PFSK-1 (cell line): Measurements from ENCODE around the gene MAGEA2. TPM values are rescaled to one million over a fixed set of nuclear protein-coding genes. Genes with fewer than 3 reads are reported as not detected.
"Not testable (repeated sequence)": the region's sequence is repeated elsewhere in the genome, so short reads cannot be mapped to it uniquely, and the experiment has no call there.

Experiments
- FOXP2 ChIP-seq: optimal IDR thresholded peaks from 2 replicates; pipeline ENCODE3; 2011; ENCODE audit warnings: borderline replicate concordance, control low read depth, inconsistent platforms; ENCODE audit not compliant: insufficient read depth; ENCODE audit errors: extremely low read length, extremely low read depth
- POLR2AphosphoS5 ChIP-seq: IDR thresholded peaks from 2 replicates; pipeline ENCODE4 v1.6.1; 2012; ENCODE audit warnings: low read depth, mild to moderate bottlenecking, control low read depth, low read length, moderate library complexity
- SIN3A ChIP-seq: IDR thresholded peaks from 2 replicates; pipeline ENCODE4 v1.6.1; 2012; ENCODE audit warnings: mild to moderate bottlenecking, low read length, moderate library complexity, borderline replicate concordance; ENCODE audit not compliant: insufficient read depth
- TAF1 ChIP-seq: IDR thresholded peaks from 2 replicates; pipeline ENCODE4 v1.6.1; 2012; ENCODE audit warnings: low read length, control low read depth, borderline replicate concordance; ENCODE audit not compliant: insufficient read depth
- polyA plus RNA-seq: library from polyadenylated mRNA; unstranded; fragments of >200 nt; gene quantifications from one replicate; pipeline ENCODE4 v1.2.1, GENCODE V29; 2012; ENCODE audit warnings: low read depth, missing spikeins; ENCODE audit not compliant: insufficient read length
- TF ChIP-seq, protein P1 (sequence below), 2 experiments: IDR thresholded peaks; 2 replicates each; pipeline versions ENCODE4 v1.6.1 to v1.8.0; 2011 to 2012; ENCODE audit warnings: low read depth in 2 of 2, low read length in 2 of 2, control low read depth in 1 of 2, inconsistent platforms in 1 of 2, mild to moderate bottlenecking in 1 of 2, moderate library complexity in 1 of 2; ENCODE audit not compliant: insufficient read depth in 1 of 2

Gene MAGEA2, protein sequence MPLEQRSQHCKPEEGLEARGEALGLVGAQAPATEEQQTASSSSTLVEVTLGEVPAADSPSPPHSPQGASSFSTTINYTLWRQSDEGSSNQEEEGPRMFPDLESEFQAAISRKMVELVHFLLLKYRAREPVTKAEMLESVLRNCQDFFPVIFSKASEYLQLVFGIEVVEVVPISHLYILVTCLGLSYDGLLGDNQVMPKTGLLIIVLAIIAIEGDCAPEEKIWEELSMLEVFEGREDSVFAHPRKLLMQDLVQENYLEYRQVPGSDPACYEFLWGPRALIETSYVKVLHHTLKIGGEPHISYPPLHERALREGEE
- not detected for polyA plus RNA-seq

DNA sequence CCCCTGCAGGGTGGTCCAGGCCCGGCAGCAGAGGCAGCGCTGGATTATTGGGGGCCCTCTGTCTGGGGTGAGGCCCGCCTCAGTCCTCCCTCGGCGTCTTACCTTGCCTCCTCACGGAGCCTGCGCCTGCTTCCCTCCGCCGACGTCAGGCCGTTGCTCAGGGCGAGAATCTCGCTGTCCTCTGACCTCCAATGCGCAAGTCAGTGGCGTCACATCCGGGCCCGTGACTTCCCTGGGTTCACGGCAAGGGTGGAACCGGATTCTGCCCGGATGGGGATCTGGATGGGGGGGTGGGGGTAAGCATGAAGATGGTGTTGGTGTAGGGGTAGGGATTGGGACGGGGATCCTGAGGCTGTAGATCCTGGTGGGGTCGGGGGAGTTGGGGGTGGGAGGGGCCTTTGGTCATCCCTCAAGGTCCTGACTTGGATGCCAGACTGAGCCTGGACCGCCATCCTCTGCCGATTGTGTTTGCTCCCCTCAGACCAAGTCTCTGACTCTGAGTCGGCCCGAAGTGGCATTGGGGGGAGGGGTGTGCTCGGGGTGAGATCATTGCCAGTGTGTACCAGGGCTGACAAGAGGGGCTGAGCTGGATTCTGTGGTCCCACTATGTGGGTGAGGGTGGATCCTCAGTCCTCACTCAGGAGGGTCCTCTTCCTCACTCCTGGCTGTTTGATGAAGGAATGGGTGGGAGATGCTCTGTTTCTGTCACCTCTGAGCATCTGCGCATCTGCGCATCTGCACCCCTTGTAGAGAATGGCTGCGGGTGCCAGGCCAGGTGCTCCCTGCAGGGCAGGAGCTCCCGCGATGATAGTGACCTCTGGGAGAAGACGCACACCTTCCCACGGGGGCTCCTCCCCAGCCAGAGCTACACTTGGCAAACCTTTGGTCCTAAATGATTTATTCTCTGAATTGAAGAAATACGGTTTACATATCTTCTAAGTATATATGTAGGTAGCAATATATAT is at the start of gene MAGEA2:
MAGEA2 (minus strand) TSS at position 157 of the 965 bp plus-strand sequence. CDS start 2,479 bp downstream, outside the sequence.
- not testable (repeated sequence) for TF ChIP-seq FOXP2, TAF1
- TF ChIP-seq, protein P1, sequence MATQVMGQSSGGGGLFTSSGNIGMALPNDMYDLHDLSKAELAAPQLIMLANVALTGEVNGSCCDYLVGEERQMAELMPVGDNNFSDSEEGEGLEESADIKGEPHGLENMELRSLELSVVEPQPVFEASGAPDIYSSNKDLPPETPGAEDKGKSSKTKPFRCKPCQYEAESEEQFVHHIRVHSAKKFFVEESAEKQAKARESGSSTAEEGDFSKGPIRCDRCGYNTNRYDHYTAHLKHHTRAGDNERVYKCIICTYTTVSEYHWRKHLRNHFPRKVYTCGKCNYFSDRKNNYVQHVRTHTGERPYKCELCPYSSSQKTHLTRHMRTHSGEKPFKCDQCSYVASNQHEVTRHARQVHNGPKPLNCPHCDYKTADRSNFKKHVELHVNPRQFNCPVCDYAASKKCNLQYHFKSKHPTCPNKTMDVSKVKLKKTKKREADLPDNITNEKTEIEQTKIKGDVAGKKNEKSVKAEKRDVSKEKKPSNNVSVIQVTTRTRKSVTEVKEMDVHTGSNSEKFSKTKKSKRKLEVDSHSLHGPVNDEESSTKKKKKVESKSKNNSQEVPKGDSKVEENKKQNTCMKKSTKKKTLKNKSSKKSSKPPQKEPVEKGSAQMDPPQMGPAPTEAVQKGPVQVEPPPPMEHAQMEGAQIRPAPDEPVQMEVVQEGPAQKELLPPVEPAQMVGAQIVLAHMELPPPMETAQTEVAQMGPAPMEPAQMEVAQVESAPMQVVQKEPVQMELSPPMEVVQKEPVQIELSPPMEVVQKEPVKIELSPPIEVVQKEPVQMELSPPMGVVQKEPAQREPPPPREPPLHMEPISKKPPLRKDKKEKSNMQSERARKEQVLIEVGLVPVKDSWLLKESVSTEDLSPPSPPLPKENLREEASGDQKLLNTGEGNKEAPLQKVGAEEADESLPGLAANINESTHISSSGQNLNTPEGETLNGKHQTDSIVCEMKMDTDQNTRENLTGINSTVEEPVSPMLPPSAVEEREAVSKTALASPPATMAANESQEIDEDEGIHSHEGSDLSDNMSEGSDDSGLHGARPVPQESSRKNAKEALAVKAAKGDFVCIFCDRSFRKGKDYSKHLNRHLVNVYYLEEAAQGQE (IDR thresholded peaks at IDR 0.05; ENCODE audit: insufficient read depth in 1 of 2, low read depth in 2 of 2, low read length in 2 of 2) = not testable (repeated sequence)

- no peak for TF ChIP-seq FOXP2
- TF ChIP-seq SIN3A = no peak
- no peak for TF ChIP-seq TAF1
- TF ChIP-seq POLR2AphosphoS5 = no peak
- TF ChIP-seq, protein P1 (IDR thresholded peaks at IDR 0.05; ENCODE audit: insufficient read depth in 1 of 2, low read depth in 2 of 2, low read length in 2 of 2) = no peak
Measured at GRCh38 chrX:152798945-152799344, 45.3 kb upstream of the MAGEA2 start.

- not testable (repeated sequence) for TF ChIP-seq TAF1, FOXP2
- TF ChIP-seq, protein P1 (IDR thresholded peaks at IDR 0.05; ENCODE audit: insufficient read depth in 1 of 2, low read depth in 2 of 2, low read length in 2 of 2) = not testable (repeated sequence)
Measured at GRCh38 chrX:152769549-152770289, 16.1 kb upstream of the MAGEA2 start, which contains the start of gene MAGEA6. Gene MAGEA6, minus strand, starts transcription at chrX:152769689. Its CDS starts 2,039 bp downstream, at chrX:152767650.

- TF ChIP-seq SIN3A, FOXP2, POLR2AphosphoS5: not testable (repeated sequence)
Measured at GRCh38 chrX:152758918-152759317, 5.3 kb upstream of the MAGEA2 start, which contains the start of gene CSAG3. Gene CSAG3, plus strand, starts transcription at chrX:152759218.

DNA sequence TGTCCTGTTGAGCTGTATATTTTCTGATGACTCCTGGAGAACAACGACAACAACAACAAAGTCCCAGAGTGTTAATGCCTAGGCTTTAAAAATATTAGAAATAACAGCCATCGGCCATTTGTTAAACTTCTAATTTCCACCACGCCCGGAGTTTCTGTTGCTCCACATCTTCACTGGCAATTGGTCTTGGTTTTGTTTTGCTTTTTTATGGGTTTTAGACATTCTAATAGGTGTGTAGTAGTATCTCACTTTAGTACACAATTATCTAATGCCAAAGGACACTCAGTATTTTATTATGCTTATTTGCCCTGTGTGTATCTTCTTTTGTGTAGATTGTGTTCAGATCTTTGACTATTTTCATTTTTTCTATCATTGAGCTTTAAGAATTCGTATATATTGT is 15.1 kb downstream of the MAGEA2 start:
- TF ChIP-seq POLR2AphosphoS5 (no peak), TAF1 (no peak), SIN3A (no peak), FOXP2 (no peak)
- TF ChIP-seq, protein P1 (IDR thresholded peaks at IDR 0.05; ENCODE audit: insufficient read depth in 1 of 2, low read depth in 2 of 2, low read length in 2 of 2) = no peak
